ENCODE results near the gene UBAC1.

DNA sequence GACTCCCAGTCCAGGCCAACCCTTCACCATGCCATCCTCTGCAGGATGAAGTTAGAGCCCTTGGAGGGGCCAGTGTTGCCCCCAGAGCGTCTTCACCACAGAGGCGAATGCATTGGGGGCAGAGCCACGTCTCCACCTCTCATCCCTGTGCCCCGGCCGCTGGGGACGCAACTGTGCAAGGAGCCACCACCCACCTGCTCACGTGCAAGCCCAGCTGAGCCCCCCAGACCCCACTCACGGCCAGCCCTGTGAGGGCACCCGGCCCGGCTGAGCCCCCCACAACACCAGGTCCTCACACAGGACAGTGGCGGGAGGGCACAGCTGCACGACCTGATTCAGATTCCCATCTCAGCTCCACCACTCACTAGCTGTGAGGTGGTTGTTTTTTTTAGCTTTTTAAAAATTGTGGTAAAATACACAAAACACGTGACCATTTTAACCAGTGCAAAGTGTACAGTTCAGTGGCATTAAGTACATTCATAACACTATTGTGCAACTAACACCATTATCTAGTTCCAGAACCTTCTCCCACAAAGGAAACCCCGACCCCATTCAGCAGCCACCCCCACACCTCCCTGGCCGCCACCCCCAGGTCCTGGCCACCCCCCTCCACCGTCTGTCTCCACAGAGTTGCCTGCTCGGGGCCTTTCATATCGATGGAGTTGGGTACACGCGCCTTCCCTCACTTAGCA, 33.5 kb upstream of the UBAC1 start:
- TF ChIP-seq, protein P1, sequence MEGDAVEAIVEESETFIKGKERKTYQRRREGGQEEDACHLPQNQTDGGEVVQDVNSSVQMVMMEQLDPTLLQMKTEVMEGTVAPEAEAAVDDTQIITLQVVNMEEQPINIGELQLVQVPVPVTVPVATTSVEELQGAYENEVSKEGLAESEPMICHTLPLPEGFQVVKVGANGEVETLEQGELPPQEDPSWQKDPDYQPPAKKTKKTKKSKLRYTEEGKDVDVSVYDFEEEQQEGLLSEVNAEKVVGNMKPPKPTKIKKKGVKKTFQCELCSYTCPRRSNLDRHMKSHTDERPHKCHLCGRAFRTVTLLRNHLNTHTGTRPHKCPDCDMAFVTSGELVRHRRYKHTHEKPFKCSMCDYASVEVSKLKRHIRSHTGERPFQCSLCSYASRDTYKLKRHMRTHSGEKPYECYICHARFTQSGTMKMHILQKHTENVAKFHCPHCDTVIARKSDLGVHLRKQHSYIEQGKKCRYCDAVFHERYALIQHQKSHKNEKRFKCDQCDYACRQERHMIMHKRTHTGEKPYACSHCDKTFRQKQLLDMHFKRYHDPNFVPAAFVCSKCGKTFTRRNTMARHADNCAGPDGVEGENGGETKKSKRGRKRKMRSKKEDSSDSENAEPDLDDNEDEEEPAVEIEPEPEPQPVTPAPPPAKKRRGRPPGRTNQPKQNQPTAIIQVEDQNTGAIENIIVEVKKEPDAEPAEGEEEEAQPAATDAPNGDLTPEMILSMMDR (IDR thresholded peaks at IDR 0.05) = no peak
- TF ChIP-seq PRRX2 (CRISPR knock-in tag; IDR thresholded peaks at IDR 0.05) (no peak), CREB1 (CRISPR knock-in tag; IDR thresholded peaks at IDR 0.05) (no peak), ZNF121 (CRISPR knock-in tag; IDR thresholded peaks at IDR 0.05) (no peak), ATF1 (CRISPR knock-in tag; IDR thresholded peaks at IDR 0.05) (no peak), GABPB1 (CRISPR knock-in tag; IDR thresholded peaks at IDR 0.05) (peak; percentile 4; the same call in 1 of the 2 replicates)
- TF ChIP-seq, protein P2, sequence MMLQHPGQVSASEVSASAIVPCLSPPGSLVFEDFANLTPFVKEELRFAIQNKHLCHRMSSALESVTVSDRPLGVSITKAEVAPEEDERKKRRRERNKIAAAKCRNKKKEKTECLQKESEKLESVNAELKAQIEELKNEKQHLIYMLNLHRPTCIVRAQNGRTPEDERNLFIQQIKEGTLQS (CRISPR knock-in tag; conservative IDR thresholded peaks at IDR 0.05) = no peak
- TF ChIP-seq, protein P3, sequence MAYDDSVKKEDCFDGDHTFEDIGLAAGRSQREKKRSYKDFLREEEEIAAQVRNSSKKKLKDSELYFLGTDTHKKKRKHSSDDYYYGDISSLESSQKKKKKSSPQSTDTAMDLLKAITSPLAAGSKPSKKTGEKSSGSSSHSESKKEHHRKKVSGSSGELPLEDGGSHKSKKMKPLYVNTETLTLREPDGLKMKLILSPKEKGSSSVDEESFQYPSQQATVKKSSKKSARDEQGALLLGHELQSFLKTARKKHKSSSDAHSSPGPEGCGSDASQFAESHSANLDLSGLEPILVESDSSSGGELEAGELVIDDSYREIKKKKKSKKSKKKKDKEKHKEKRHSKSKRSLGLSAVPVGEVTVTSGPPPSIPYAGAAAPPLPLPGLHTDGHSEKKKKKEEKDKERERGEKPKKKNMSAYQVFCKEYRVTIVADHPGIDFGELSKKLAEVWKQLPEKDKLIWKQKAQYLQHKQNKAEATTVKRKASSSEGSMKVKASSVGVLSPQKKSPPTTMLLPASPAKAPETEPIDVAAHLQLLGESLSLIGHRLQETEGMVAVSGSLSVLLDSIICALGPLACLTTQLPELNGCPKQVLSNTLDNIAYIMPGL (CRISPR knock-in tag; IDR thresholded peaks at IDR 0.05) = no peak

All from WTC11 (cell line).